Osteocyte (in vitro differentiated cells): ENCODE results near the gene TMIGD1. TPM values are rescaled to one million over a fixed set of nuclear protein-coding genes. Genes with fewer than 3 reads are reported as not detected.
A peak's percentile ranks its signal among the peaks of the same experiment; 100 is the strongest.

ENCODE experiments used
- DNase-seq: peaks from one replicate; pipeline ENCODE4 v3.0.0; 2021; ENCODE audit warnings: mixed read lengths; ENCODE audit not compliant: unreplicated experiment; ENCODE audit errors: extremely low spot score
- H3K27ac Mint-ChIP-seq: one replicate; pipeline ENCODE4 v1.8.0; 2021; ENCODE audit warnings: mild to moderate bottlenecking, mixed read lengths; ENCODE audit not compliant: unreplicated experiment
- H3K27me3 Mint-ChIP-seq: one replicate; pipeline ENCODE4 v1.8.0; 2021; ENCODE audit warnings: mixed read lengths; ENCODE audit not compliant: unreplicated experiment
- H3K36me3 Mint-ChIP-seq: one replicate; pipeline ENCODE4 v1.8.0; 2021; ENCODE audit warnings: mixed read lengths; ENCODE audit not compliant: unreplicated experiment
- H3K4me1 Mint-ChIP-seq: one replicate; pipeline ENCODE4 v1.8.0; 2021; ENCODE audit warnings: mixed read lengths; ENCODE audit not compliant: unreplicated experiment
- H3K4me3 Mint-ChIP-seq: one replicate; pipeline ENCODE4 v1.8.0; 2021; ENCODE audit warnings: mild to moderate bottlenecking, moderate library complexity, mixed read lengths; ENCODE audit not compliant: unreplicated experiment
- H3K9me3 Mint-ChIP-seq: one replicate; pipeline ENCODE4 v1.8.0; 2021; ENCODE audit warnings: mixed read lengths; ENCODE audit not compliant: unreplicated experiment
- total RNA-seq: library from RNA; stranded (reverse); gene quantifications from 2 replicates; pipeline ENCODE4 v1.2.1, GENCODE V29; 2021
- TF ChIP-seq, protein P1 (sequence below): fragments of 200-600 bp; sonication (generic); IDR thresholded peaks from 2 replicates; pipeline ENCODE4 v1.5.0; 2021; ENCODE audit warnings: antibody characterized with exemption, mild to moderate bottlenecking, moderate library complexity

The TMIGD1 gene
- total RNA-seq, 1 donor from 2014 or later, result not detected

- H3K27ac Mint-ChIP-seq, result no peak overlapping the region
- H3K27me3 Mint-ChIP-seq, result peaks cover 6% of the 10 kb centered on the region
- no peak for DNase-seq
- H3K36me3 Mint-ChIP-seq, result no peaks in the 10 kb centered on the region
- H3K9me3 Mint-ChIP-seq, result no peaks in the 10 kb centered on the region
- TF ChIP-seq, protein P1, sequence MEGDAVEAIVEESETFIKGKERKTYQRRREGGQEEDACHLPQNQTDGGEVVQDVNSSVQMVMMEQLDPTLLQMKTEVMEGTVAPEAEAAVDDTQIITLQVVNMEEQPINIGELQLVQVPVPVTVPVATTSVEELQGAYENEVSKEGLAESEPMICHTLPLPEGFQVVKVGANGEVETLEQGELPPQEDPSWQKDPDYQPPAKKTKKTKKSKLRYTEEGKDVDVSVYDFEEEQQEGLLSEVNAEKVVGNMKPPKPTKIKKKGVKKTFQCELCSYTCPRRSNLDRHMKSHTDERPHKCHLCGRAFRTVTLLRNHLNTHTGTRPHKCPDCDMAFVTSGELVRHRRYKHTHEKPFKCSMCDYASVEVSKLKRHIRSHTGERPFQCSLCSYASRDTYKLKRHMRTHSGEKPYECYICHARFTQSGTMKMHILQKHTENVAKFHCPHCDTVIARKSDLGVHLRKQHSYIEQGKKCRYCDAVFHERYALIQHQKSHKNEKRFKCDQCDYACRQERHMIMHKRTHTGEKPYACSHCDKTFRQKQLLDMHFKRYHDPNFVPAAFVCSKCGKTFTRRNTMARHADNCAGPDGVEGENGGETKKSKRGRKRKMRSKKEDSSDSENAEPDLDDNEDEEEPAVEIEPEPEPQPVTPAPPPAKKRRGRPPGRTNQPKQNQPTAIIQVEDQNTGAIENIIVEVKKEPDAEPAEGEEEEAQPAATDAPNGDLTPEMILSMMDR, result no peak
- peaks cover 18% of the 10 kb centered on the region for H3K4me1 Mint-ChIP-seq
- no peak overlapping the region for H3K4me3 Mint-ChIP-seq
These were observed 13.6 kb upstream of the TMIGD1 start for GRCh38 chr17:30347488-30347887.

- Mint-ChIP-seq H3K4me1 (peaks cover 22% of the 10 kb centered on the region), H3K4me3 (no peak overlapping the region), H3K36me3 (no peaks in the 10 kb centered on the region), H3K27ac (no peak overlapping the region), H3K9me3 (no peaks in the 10 kb centered on the region), H3K27me3 (peaks cover 6% of the 10 kb centered on the region)
- TF ChIP-seq, protein P1, result no peak
- no peak for DNase-seq
These were observed 12.5 kb upstream of the TMIGD1 start for GRCh38 chr17:30346221-30346795.

- Mint-ChIP-seq H3K27ac (no peak overlapping the region), H3K27me3 (peaks cover 6% of the 10 kb centered on the region), H3K4me3 (no peak overlapping the region), H3K36me3 (no peaks in the 10 kb centered on the region), H3K4me1 (peaks cover 29% of the 10 kb centered on the region), H3K9me3 (no peaks in the 10 kb centered on the region)
- no peak for DNase-seq
- TF ChIP-seq, protein P1, result no peak
These were observed 11.7 kb upstream of the TMIGD1 start for GRCh38 chr17:30345527-30346075.

- H3K27me3 Mint-ChIP-seq, result peaks cover 6% of the 10 kb centered on the region
- no peaks in the 10 kb centered on the region for H3K36me3 Mint-ChIP-seq
- TF ChIP-seq, protein P1, result no peak
- no peak for DNase-seq
- peaks cover 33% of the 10 kb centered on the region for H3K4me1 Mint-ChIP-seq
- no peaks in the 10 kb centered on the region for H3K9me3 Mint-ChIP-seq
- no peak overlapping the region for H3K27ac Mint-ChIP-seq
- no peak overlapping the region for H3K4me3 Mint-ChIP-seq
These were observed 11.2 kb upstream of the TMIGD1 start for GRCh38 chr17:30345089-30345433.

DNA sequence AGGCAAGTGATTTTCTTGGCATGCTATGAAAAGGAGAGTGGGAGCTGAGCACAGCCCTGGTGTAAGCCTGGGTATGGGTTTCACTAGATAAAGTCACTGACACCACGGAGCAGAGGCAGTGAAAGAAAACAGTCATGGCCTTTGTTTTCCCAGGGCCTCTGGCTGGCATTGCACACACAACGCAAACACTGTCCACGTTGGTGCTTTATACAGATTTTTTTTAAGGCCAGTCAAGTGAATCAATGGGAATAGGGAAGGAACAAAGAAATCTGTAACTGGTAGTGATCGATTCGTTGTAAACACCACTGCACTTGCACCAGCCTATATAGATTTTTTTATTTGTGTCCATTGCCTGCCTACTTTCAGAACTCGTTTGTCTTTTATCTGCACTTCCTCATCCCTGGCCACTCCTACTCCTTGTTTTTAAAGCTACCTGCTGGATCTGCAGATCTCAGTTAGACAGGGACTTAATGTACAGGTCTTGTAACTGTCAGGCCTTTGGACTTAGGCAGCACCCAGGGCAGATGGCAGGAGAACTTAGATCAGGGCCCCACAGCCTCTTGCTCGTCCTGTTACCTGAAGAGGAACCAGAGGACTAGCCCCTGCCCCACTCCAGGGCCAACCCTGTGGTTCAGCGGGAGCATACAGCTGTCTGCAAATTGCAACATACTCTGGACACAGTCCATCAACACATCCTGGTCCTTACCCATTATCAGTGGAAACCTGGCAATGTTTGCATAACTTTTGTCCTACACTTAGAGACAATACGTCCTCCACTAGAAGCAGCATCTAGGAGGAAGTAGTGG is 10.6 kb upstream of the TMIGD1 start:
- H3K27me3 Mint-ChIP-seq, result peaks cover 5% of the 10 kb centered on the region
- TF ChIP-seq, protein P1, result no peak
- no peak for DNase-seq
- H3K4me1 Mint-ChIP-seq, result peaks cover 38% of the 10 kb centered on the region
- peak overlapping the region; percentile 47 for H3K27ac Mint-ChIP-seq
- no peak overlapping the region for H3K4me3 Mint-ChIP-seq
- no peaks in the 10 kb centered on the region for H3K9me3 Mint-ChIP-seq
- no peaks in the 10 kb centered on the region for H3K36me3 Mint-ChIP-seq
